OCI-LY3 (cell line): Measurements from ENCODE around the gene FBXO2.
"Not testable (repeated sequence)": the region's sequence is repeated elsewhere in the genome, so short reads cannot be mapped to it uniquely, and the experiment has no call there.

ENCODE experiments used
- H2AFZ ChIP-seq: fragments of 200-600, 300-600 bp; shearing (Covaris generic); 2 replicates; pipeline ENCODE4 v1.6.0; 2014; ENCODE audit warnings: antibody characterized with exemption, low read depth, low read length
- H3K27ac ChIP-seq: fragments of 200-600, 300-600 bp; sonication (generic); 2 replicates; pipeline ENCODE4 v1.5.1; 2014; ENCODE audit warnings: mild to moderate bottlenecking, low read length, moderate library complexity, mixed read lengths
- H3K27me3 ChIP-seq: fragments of 200-600, 300-600 bp; sonication (generic); 2 replicates; pipeline ENCODE4 v1.6.1; 2014; ENCODE audit warnings: low read depth, low read length, mixed read lengths
- H3K36me3 ChIP-seq: fragments of 200-600, 300-600 bp; sonication (generic); replicated peaks from 2 replicates; pipeline ENCODE3; 2014; ENCODE audit warnings: low read depth, low read length, mixed read lengths
- H3K4me1 ChIP-seq: fragments of 300-600, 200-600 bp; sonication (generic); 2 replicates; pipeline ENCODE4 v1.6.1; 2014; ENCODE audit warnings: low read length, mixed read lengths
- H3K4me2 ChIP-seq: fragments of 200-600, 300-600 bp; sonication (generic); 2 replicates; pipeline ENCODE4 v1.6.1; 2014; ENCODE audit warnings: low read length, mixed read lengths
- H3K4me3 ChIP-seq: fragments of 300-600, 200-600 bp; sonication (generic); 2 replicates; pipeline ENCODE4 v1.5.1; 2014; ENCODE audit warnings: antibody characterized with exemption, mild to moderate bottlenecking, low read length, moderate library complexity
- H3K79me2 ChIP-seq: fragments of 300-600, 200-600 bp; shearing (Covaris generic); 2 replicates; pipeline ENCODE4 v1.6.1; 2014; ENCODE audit warnings: mild to moderate bottlenecking, low read length, mixed read lengths
- H3K9ac ChIP-seq: fragments of 300-600, 200-600 bp; shearing (Covaris generic); 2 replicates; pipeline ENCODE4 v1.6.0; 2014; ENCODE audit warnings: mild to moderate bottlenecking, low read length, moderate library complexity
- H3K9me3 ChIP-seq: fragments of 200-600, 300-600 bp; shearing (Covaris generic); 2 replicates; pipeline ENCODE4 v1.6.1; 2014; ENCODE audit warnings: low read length, mixed read lengths; ENCODE audit not compliant: insufficient read depth
- H4K20me1 ChIP-seq: fragments of 200-600, 300-600 bp; sonication (generic); 2 replicates; pipeline ENCODE4 v1.6.1; 2016; ENCODE audit warnings: low read length, mixed read lengths; ENCODE audit not compliant: insufficient read depth
- EZH2phosphoT487 ChIP-seq: fragments of 200-600 bp; shearing (Covaris generic); IDR thresholded peaks from 2 replicates; pipeline ENCODE4 v1.6.1; 2018; ENCODE audit warnings: antibody characterized with exemption, mixed run types, low read depth
- TF ChIP-seq, protein P1 (sequence below): fragments of 200-600, 300-600 bp; sonication (generic); IDR thresholded peaks from 2 replicates; pipeline ENCODE4 v1.5.1; 2014; ENCODE audit warnings: antibody characterized with exemption, low read length, low read depth

FBXO2 gene

DNA sequence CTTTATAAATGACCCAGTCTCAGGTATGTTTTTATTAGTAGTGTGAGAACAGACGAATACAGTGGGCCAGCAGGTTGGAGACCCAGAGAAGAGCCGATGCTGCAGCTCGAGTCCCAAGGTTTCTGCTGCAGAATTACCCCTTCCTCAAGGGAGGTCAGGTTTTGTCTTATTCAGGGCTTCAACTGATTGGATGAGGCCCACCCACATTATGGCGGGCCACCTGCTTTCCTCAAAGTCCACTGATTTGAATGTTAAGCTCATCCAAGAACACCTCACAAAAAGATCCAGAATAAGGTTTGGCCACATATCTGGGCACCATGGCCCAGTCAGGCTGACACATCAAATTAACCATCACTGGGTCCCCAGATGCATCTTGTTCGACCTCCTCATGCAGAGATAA is 40.9 kb downstream of the FBXO2 start:
- Histone ChIP-seq H3K4me2 (no peak overlapping the region), H3K36me3 (no peaks in the 10 kb centered on the region), H2AFZ (no peak overlapping the region), H4K20me1 (no peaks in the 10 kb centered on the region), H3K79me2 (no peaks in the 10 kb centered on the region), H3K4me3 (no peak overlapping the region), H3K27ac (no peak overlapping the region), H3K27me3 (0 out of 2 replicates have a peak, but pooled peaks cover 2% of the 10 kb centered on the region), H3K9me3 (no peaks in the 10 kb centered on the region), H3K4me1 (no peaks in the 10 kb centered on the region), H3K9ac (no peak overlapping the region)
- TF ChIP-seq, protein P1, sequence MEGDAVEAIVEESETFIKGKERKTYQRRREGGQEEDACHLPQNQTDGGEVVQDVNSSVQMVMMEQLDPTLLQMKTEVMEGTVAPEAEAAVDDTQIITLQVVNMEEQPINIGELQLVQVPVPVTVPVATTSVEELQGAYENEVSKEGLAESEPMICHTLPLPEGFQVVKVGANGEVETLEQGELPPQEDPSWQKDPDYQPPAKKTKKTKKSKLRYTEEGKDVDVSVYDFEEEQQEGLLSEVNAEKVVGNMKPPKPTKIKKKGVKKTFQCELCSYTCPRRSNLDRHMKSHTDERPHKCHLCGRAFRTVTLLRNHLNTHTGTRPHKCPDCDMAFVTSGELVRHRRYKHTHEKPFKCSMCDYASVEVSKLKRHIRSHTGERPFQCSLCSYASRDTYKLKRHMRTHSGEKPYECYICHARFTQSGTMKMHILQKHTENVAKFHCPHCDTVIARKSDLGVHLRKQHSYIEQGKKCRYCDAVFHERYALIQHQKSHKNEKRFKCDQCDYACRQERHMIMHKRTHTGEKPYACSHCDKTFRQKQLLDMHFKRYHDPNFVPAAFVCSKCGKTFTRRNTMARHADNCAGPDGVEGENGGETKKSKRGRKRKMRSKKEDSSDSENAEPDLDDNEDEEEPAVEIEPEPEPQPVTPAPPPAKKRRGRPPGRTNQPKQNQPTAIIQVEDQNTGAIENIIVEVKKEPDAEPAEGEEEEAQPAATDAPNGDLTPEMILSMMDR, result no peak
- TF ChIP-seq EZH2phosphoT487, result no peak

DNA sequence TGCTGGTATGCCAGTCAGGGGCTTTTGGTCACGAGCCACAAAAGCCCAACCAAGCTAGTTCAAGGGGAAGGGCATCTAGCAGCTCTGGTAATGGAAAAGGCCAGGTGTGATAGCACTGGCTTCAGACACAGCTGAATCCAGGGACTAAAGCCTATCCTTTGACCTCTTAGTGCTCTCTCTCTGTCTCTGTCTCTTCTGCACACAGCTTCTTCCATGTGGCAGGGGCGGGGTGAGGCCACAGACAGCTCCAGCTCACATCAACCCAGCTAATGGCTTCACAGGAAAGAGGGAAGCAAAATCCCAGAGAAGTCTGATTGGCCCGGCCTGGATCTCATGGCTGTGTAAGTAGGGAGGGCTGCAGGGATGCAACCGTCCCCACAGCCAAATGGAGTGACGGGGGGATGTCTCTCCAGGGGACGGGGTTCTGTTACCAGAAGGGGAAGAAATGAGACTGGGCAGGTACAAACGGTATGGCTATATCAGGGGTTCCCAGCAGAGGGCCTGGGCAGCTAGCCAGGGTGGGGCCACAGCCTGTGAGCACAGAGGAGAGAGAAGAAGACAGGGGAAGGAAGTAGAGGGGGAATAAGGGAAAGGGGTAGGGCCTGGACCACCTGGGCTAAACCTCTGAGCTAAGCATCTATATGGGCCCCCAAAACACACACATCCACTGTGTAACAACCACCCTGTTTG is 42.4 kb downstream of the FBXO2 start:
- no peaks in the 10 kb centered on the region for H3K79me2 ChIP-seq
- H3K27ac ChIP-seq, result no peak overlapping the region
- H3K36me3 ChIP-seq, result no peaks in the 10 kb centered on the region
- H2AFZ ChIP-seq, result no peak overlapping the region
- TF ChIP-seq, protein P1, result no peak
- no peak for TF ChIP-seq EZH2phosphoT487
- 0 out of 2 replicates have a peak, but pooled peaks cover 2% of the 10 kb centered on the region for H3K27me3 ChIP-seq
- no peak overlapping the region for H3K4me2 ChIP-seq
- no peaks in the 10 kb centered on the region for H3K9me3 ChIP-seq
- no peak overlapping the region for H3K4me3 ChIP-seq
- no peaks in the 10 kb centered on the region for H4K20me1 ChIP-seq
- no peaks in the 10 kb centered on the region for H3K4me1 ChIP-seq
- no peak overlapping the region for H3K9ac ChIP-seq

DNA sequence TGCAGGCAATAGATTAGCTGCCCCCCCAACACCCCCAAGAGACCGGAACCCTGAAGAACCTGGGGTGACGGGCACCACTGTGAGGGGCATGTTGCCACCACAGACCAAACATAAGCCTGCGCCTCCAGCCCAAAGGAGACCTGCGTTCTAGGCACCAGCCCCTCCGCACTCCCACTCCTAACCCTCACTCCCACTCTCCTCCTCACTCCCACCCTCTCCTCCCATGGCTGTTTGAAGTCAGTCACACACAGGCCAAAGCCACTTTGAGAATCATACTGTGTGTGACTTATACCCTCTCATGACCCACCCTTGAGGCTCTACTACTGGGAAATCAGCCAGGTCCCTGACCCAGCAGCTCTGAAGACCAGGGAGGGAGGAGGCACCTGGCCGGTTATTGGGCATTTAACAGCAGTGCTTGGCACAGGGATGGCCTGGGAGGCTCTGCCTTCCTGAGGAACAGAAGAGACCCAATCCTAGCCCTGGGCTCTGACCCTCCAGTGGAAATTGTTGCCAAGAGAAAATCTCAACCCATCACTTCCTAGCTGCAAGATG is 43.5 kb downstream of the FBXO2 start:
- Histone ChIP-seq H3K9ac (no peak overlapping the region), H3K36me3 (no peaks in the 10 kb centered on the region), H2AFZ (no peak overlapping the region), H4K20me1 (no peaks in the 10 kb centered on the region), H3K4me2 (no peak overlapping the region), H3K9me3 (no peaks in the 10 kb centered on the region), H3K4me3 (no peak overlapping the region), H3K79me2 (no peaks in the 10 kb centered on the region), H3K27ac (no peak overlapping the region), H3K27me3 (0 out of 2 replicates have a peak, but pooled peaks cover 2% of the 10 kb centered on the region), H3K4me1 (no peaks in the 10 kb centered on the region)
- TF ChIP-seq, protein P1, result no peak

DNA sequence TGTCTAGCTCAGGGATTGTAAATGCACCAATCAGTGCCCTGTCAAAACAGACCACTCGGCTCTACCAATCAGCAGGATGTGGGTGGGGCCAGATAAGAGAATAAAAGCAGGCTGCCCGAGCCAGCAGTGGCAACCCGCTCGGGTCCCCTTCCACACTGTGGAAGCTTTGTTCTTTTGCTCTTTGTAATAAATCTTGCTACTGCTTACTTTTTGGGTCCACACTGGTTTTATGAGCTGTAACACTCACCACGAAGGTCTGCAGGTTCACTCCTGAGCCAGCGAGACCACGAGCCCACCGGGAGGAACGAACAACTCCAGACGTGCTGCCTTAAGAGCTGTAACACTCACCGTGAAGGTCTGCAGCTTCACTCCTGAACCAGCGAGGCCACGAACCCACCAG is 44.9 kb downstream of the FBXO2 start:
- H3K4me1 ChIP-seq, H3K4me2 ChIP-seq, H3K9ac ChIP-seq, H3K36me3 ChIP-seq, H3K4me3 ChIP-seq, H3K27ac ChIP-seq, H3K79me2 ChIP-seq, H3K9me3 ChIP-seq, H2AFZ ChIP-seq, H3K27me3 ChIP-seq, H4K20me1 ChIP-seq: not testable (repeated sequence)

DNA sequence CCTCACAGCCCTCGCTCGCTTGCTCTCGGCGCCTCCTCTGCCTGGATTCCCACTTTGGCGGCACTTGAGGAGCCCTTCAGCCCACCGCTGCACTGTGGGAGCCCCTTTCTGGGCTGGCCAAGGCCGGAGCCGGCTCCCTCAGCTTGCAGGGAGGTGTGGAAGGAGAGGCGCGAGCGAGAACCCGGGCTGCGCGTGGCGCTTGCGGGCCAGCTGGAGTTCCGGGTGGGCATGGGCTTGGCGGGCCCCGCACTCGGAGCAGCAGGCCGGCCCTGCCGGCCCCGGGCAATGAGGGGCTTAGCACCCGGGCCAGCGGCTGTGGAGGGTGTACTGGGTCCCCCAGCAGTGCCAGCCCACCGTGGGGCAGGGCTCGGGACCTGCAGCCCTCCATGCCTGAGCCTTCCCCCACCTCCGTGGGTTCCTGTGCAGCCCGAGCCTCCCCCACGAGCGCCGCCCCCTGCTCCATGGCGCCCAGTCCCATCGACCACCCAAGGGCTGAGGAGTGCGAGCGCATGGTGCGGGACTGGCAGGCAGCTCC is 45.6 kb downstream of the FBXO2 start:
- not testable (repeated sequence) for H3K4me2 ChIP-seq, H3K27ac ChIP-seq, H2AFZ ChIP-seq, H3K9ac ChIP-seq, H4K20me1 ChIP-seq, H3K9me3 ChIP-seq, H3K79me2 ChIP-seq, H3K36me3 ChIP-seq, H3K4me1 ChIP-seq, H3K27me3 ChIP-seq, H3K4me3 ChIP-seq
